NT2/D1 (cell line): ENCODE measurements around the gene TSC2.

Experiments
- DNase-seq: peaks from one replicate; pipeline ENCODE4 v3.0.0-alpha.2; 2011; ENCODE audit warnings: low read depth, low spot score
- H3K27me3 ChIP-seq: 2 replicates; pipeline ENCODE4 v1.6.0; 2011; ENCODE audit warnings: mild to moderate bottlenecking; ENCODE audit not compliant: insufficient read length, insufficient read depth
- H3K36me3 ChIP-seq: 2 replicates; pipeline ENCODE4 v1.6.1; 2011; ENCODE audit warnings: mild to moderate bottlenecking, low read length, mixed read lengths; ENCODE audit not compliant: insufficient read depth, insufficient read length
- H3K4me1 ChIP-seq: 2 replicates; pipeline ENCODE4 v1.5.1; 2011; ENCODE audit not compliant: insufficient read depth, insufficient read length
- H3K4me3 ChIP-seq: 2 replicates; pipeline ENCODE4 v1.5.1; 2011; ENCODE audit warnings: low read depth; ENCODE audit not compliant: insufficient read length
- H3K9ac ChIP-seq: 2 replicates; pipeline ENCODE4 v1.6.0; 2011; ENCODE audit warnings: low read depth; ENCODE audit not compliant: insufficient read length
- H3K9me3 ChIP-seq: 2 replicates; pipeline ENCODE4 v1.5.1; 2011; ENCODE audit warnings: mild to moderate bottlenecking, low read length; ENCODE audit not compliant: insufficient read depth
- SUZ12 ChIP-seq: IDR thresholded peaks from 2 replicates; pipeline ENCODE4 v1.6.1; 2011; ENCODE audit not compliant: insufficient read length, insufficient read depth; ENCODE audit errors: extremely low read depth
- YY1 ChIP-seq: IDR thresholded peaks from 2 replicates; pipeline ENCODE4 v1.6.1; 2011; ENCODE audit not compliant: insufficient read length, insufficient read depth
- ZNF274 ChIP-seq: IDR thresholded peaks from 2 replicates; pipeline ENCODE4 v1.6.1; 2011; ENCODE audit warnings: mild to moderate bottlenecking, low read depth, low read length

The TSC2 gene

DNA sequence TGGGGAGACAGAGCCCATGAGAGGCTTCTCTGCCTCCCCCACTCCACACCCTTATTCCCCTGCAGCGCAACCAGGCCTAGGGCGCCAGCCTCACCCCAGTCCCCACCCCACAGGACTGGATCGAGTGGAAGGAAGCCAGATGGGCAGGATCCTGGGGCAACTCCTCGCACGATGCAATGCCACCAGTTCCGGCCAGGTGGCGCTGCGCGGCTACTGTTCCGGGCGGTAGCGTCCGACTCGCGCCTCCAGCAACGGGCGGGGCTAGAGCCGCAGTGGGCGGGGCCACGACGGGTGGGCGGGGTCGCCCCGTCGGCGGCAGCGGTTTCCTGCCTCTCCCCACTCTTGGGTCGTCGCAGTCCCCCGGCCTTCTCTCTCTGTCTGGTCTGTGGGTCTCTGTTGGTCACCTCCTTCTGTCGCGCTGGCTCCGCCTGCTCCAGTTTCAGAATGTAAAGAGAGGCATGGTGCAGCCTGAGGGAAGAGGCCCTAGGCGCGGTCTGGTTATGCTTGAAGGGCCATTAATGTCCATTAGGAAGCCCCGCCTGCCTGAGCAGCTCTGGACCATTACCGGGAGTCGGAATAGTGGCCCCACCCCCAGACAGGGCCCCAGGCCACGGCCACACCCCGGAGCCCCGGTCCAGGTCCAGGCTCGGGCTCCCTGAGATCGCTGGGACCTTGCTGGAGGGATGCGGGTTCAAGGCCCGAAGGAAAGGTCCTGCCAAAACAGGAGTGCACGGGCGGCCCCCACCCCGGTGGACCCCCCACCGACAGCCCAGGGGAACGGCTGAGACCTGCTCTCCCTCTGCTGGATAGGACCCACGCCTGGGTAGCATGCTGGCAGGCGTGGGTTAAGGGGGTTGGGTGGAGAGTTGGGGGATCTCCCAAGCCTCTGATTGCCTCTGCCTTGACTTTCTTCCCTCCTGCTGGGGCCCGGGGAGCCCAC lies 24.4 kb upstream of the TSC2 start:
- Histone ChIP-seq H3K27me3 (peaks cover 49% of the 10 kb centered on the region), H3K36me3 (no peaks in the 10 kb centered on the region), H3K9me3 (no peaks in the 10 kb centered on the region), H3K4me3 (peak overlapping the region; percentile 30), H3K4me1 (peaks cover 31% of the 10 kb centered on the region), H3K9ac (peak overlapping the region; percentile 79)
- TF ChIP-seq YY1 (no peak), ZNF274 (no peak), SUZ12 (no peak)
- peak; percentile 78 for DNase-seq

- no peaks in the 10 kb centered on the region for H3K36me3 ChIP-seq
- H3K4me3 ChIP-seq: peak overlapping the region; percentile 11
- peaks cover 45% of the 10 kb centered on the region for H3K27me3 ChIP-seq
- TF ChIP-seq ZNF274: no peak
- H3K4me1 ChIP-seq: peaks cover 31% of the 10 kb centered on the region
- peak overlapping the region; percentile 50 for H3K9ac ChIP-seq
- no peaks in the 10 kb centered on the region for H3K9me3 ChIP-seq
- no peak for DNase-seq
These were observed 23.8 kb upstream of the TSC2 start for GRCh38 chr16:2024032-2024420.

GRCh38 chr16:2025251-2025650 lies 22.5 kb upstream of the TSC2 start:
- Histone ChIP-seq H3K36me3 (peaks cover 7% of the 10 kb centered on the region), H3K9ac (peak overlapping the region; percentile 50), H3K9me3 (no peaks in the 10 kb centered on the region), H3K27me3 (peaks cover 33% of the 10 kb centered on the region), H3K4me1 (peaks cover 29% of the 10 kb centered on the region), H3K4me3 (no peak overlapping the region)
- DNase-seq: no peak
- no peak for TF ChIP-seq YY1
- TF ChIP-seq SUZ12: no peak
- no peak for TF ChIP-seq ZNF274

- Histone ChIP-seq H3K36me3 (peaks cover 11% of the 10 kb centered on the region), H3K4me3 (peak overlapping the region; percentile 26), H3K4me1 (peaks cover 33% of the 10 kb centered on the region), H3K27me3 (peaks cover 26% of the 10 kb centered on the region), H3K9me3 (no peaks in the 10 kb centered on the region), H3K9ac (peak overlapping the region; percentile 50)
- DNase-seq: no peak
- TF ChIP-seq YY1: no peak
- no peak for TF ChIP-seq ZNF274
- no peak for TF ChIP-seq SUZ12
These were observed 21.8 kb upstream of the TSC2 start for GRCh38 chr16:2025878-2026460.

DNA sequence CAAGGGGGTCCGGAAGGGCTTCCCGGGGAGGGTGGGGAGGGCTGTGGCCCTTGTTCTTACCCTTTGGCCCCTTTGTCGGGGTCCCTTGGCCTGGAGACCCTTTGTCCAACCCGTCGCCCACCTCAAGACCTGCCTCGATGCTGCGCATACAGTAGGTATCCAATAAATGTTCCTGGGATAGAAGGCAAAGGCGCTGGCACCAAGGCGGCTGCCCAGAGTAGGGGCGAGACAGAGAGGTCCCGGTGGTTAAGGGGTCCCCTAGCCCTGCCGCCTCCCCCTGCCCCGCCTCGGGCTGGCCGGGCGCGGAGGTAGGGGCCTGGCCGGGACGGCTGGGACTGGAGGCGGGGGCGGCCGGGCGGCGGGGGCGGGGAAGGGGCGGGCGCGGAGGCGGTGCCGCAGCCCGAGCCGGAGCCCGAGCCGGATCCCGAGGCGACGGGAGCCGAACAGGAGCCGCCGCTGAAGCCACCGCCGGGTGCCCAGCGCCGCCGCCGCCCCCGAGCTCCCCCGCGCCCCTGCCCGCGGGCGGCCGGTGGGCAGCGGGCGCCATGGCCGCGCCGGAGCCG lies 21.2 kb upstream of the TSC2 start, which contains the start of gene NHERF2:
TSS of gene NHERF2 (plus strand) at position 442 of the 563 bp plus-strand sequence. CDS start at position 546, 104 bp downstream.
- Histone ChIP-seq H3K9ac (peak within 1 kb of the TSS; percentile 66), H3K27me3 (peaks cover 24% of the 10 kb centered on the region), H3K36me3 (peaks cover 12% of the 10 kb centered on the region), H3K4me1 (peaks cover 34% of the 10 kb centered on the region), H3K4me3 (peak within 1 kb of the TSS; percentile 61), H3K9me3 (no peaks in the 10 kb centered on the region)
- no peak for DNase-seq
- TF ChIP-seq SUZ12 (no peak), ZNF274 (no peak), YY1 (no peak)

- peak overlapping the region; percentile 66 for H3K9ac ChIP-seq
These were observed 20.5 kb upstream of the TSC2 start for GRCh38 chr16:2027024-2028010.

More at GRCh38 chr16:2027024-2028010, 20.5 kb upstream of the TSC2 start:
- TF ChIP-seq SUZ12 (no peak), ZNF274 (no peak)
- DNase-seq: no peak
- Histone ChIP-seq H3K9me3 (no peaks in the 10 kb centered on the region), H3K4me1 (peaks cover 36% of the 10 kb centered on the region), H3K36me3 (peaks cover 14% of the 10 kb centered on the region), H3K27me3 (peaks cover 24% of the 10 kb centered on the region), H3K4me3 (peak overlapping the region; percentile 61)
